GM20431 (cell line): ENCODE measurements around the gene SENP3.

Experiments
- in situ Hi-C: fragments of 300-500 bp; cut with MseI, MboI; formaldehyde crosslinking; loops from one replicate; pipeline ENCODE4 v1.15.0; 2020; ENCODE audit warnings: low sequenced_read_pairs; ENCODE audit not compliant: unreplicated experiment

SENP3 gene

DNA sequence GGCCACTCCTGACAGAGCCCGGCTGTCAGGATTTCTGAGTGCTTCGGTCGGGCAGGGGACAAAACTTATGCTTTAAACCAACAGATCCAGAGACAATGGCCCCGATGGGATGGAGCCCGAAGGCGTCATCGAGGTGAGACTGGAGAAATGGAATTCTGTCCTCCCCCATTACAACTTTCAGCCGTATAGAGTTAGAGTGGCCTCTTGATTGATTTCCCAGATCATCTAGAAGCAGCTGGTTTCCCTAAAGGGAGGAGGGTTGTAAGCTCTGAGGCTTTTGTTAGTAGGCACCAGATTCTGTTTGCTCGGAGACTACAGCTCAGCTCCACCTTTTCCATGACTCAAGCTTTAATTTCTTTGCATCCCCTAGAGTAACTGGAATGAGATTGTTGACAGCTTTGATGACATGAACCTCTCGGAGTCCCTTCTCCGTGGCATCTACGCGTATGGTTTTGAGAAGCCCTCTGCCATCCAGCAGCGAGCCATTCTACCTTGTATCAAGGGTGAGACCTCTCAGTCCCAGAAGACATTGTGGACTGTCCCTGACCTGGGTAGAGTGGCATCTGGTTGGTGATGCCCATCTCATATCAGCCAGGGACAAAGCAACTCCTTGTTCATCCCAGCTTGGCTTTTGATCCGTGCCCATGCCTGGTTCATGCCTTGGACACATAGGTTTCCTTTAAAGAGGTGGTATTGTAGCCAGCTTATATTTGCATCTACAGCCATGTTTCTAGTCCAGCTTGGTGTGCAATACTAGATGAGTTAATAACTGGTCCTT, 12.6 kb downstream of the SENP3 start:
- in situ Hi-C loops, result no loop called here

DNA sequence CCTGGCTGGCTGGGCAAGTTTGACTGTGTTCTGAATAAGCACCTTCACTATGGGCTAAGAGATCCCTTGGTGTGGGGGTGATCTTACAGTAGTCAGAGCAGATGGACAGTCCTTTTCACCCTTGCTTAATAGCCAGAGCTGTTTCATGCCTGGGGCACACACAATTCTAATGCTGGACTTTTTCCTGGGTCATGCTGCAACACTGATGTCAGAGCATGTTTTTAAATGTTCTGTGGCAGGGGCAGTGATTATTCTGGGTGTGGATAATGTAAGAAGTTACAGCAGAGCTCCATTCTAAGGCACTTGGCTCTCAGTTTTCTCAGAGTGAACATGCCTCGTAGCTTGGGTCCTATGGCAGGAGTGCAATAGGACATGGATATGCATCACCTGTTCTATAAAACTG, 13.8 kb downstream of the SENP3 start:
- in situ Hi-C loops, result loop anchor here (25.0 kb wide), 1 partner anchor 538 kb away; the partner anchor contains the start of genes SLC16A11 and SLC16A13

DNA sequence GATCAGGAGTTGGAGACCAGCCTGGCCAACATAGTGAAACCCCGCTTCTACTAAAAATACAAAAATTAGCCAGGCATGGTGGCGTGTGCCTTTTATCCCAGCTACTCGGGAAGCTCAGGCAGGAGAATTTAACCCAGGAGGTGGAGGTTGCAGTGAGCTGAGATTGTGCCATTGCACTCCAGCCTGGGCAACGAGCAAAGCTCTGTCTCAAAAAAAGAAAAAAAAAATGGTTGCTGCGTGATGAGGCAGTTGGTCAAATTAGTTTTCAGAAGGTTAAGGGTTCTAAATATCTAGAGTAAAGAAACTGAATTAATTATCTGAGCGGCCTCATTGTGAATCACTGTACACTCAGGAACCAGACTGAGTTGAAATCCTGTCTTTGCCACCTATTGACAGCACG, 14.2 kb downstream of the SENP3 start:
- in situ Hi-C loops, result loop anchor here (25.0 kb wide), 1 partner anchor 539 kb away; the partner anchor contains the start of genes SLC16A11 and SLC16A13

DNA sequence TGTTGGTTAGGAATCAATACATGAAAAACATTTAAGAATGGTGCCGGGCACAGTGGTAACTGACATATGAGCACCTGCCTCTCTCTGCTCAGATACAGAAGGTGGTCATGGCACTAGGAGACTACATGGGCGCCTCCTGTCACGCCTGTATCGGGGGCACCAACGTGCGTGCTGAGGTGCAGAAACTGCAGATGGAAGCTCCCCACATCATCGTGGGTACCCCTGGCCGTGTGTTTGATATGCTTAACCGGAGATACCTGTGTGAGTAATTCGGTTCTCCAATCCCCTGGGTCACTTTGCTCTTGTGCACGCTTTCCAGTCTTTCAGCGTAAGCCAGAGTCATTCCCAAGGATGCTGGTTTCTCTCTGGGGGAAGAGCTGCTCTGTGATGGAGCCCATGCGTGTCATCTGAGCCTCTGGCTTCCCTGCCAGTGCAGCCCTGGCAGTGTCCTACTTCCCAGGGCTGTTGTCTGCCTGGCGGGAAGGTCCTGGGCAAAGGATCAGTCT, 14.8 kb downstream of the SENP3 start:
- in situ Hi-C loops, result loop anchor here (25.0 kb wide), 1 partner anchor 539 kb away; the partner anchor contains the start of genes SLC16A11 and SLC16A13

DNA sequence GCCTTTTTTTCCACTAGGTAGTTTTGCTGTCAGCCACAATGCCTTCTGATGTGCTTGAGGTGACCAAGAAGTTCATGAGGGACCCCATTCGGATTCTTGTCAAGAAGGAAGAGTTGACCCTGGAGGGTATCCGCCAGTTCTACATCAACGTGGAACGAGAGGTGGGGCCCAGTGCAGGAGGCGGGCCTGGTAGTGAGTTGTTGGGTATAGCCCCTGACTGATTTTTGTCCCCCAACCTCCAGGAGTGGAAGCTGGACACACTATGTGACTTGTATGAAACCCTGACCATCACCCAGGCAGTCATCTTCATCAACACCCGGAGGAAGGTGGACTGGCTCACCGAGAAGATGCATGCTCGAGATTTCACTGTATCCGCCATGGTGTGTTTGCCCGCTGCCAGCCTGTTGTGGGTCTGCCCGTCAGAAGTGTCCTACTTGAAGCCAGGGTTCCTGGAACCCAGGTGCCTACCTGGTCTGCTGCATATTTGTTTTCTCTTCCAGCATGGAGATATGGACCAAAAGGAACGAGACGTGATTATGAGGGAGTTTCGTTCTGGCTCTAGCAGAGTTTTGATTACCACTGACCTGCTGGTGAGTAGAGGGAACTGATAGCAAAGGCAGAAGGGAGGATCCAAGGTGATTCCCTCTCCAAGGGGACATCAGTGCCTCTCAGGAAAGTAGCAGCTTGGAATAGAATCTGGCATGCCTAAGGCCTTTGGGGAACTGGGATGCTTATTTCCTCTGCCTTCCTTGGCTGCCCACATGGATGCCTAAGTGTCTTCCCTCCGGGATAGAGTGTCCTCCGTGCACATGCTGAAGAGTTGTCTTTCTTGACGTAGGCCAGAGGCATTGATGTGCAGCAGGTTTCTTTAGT, 15.8 kb downstream of the SENP3 start:
- in situ Hi-C loops, result loop anchor here (25.0 kb wide), 1 partner anchor 540 kb away; the partner anchor contains the start of genes SLC16A11 and SLC16A13

DNA sequence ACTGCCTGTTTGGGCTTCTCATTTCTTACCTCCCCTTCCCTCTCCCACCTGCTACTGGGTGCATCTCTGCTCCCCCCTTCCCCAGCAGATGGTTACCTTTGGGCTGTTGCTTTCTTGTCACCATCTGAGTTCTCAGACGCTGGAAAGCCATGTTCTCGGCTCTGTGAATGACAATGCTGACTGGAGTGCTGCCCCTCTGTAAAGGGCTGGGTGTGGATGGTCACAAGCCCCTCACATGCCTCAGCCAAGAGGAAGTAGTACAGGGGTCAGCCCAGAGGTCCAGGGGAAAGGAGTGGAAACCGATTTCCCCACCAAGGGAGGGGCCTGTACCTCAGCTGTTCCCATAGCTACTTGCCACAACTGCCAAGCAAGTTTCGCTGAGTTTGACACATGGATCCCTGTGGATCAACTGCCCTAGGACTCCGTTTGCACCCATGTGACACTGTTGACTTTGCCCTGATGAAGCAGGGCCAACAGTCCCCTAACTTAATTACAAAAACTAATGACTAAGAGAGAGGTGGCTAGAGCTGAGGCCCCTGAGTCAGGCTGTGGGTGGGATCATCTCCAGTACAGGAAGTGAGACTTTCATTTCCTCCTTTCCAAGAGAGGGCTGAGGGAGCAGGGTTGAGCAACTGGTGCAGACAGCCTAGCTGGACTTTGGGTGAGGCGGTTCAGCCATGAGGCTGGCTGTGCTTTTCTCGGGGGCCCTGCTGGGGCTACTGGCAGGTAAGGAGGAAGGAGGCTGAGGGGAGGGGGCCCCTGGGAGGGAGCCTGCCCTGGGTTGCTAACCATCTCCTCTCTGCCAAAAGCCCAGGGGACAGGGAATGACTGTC, 17.5 kb downstream of the SENP3 start, which contains the start of gene CD68:
TSS of gene CD68 (plus strand) at position 638 of the 833 bp plus-strand sequence. CDS start at position 678, 40 bp downstream.
- in situ Hi-C loops, result loop anchor here (25.0 kb wide), 1 partner anchor 542 kb away; the partner anchor contains the start of genes SLC16A11 and SLC16A13

DNA sequence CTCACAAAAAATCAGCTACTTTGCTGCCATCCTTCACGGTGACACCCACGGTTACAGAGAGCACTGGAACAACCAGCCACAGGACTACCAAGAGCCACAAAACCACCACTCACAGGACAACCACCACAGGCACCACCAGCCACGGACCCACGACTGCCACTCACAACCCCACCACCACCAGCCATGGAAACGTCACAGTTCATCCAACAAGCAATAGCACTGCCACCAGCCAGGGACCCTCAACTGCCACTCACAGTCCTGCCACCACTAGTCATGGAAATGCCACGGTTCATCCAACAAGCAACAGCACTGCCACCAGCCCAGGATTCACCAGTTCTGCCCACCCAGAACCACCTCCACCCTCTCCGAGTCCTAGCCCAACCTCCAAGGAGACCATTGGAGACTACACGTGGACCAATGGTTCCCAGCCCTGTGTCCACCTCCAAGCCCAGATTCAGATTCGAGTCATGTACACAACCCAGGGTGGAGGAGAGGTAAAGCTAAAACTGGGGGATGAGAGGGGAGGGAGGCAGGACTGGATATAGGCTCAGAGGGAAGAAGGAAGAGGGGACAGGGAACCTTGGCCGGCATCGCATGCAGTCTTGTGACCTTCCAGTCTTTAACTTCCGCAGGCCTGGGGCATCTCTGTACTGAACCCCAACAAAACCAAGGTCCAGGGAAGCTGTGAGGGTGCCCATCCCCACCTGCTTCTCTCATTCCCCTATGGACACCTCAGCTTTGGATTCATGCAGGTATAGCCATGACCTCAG, 18.3 kb downstream of the SENP3 start:
- in situ Hi-C loops, result loop anchor here (25.0 kb wide), 1 partner anchor 543 kb away; the partner anchor contains the start of genes SLC16A11 and SLC16A13

DNA sequence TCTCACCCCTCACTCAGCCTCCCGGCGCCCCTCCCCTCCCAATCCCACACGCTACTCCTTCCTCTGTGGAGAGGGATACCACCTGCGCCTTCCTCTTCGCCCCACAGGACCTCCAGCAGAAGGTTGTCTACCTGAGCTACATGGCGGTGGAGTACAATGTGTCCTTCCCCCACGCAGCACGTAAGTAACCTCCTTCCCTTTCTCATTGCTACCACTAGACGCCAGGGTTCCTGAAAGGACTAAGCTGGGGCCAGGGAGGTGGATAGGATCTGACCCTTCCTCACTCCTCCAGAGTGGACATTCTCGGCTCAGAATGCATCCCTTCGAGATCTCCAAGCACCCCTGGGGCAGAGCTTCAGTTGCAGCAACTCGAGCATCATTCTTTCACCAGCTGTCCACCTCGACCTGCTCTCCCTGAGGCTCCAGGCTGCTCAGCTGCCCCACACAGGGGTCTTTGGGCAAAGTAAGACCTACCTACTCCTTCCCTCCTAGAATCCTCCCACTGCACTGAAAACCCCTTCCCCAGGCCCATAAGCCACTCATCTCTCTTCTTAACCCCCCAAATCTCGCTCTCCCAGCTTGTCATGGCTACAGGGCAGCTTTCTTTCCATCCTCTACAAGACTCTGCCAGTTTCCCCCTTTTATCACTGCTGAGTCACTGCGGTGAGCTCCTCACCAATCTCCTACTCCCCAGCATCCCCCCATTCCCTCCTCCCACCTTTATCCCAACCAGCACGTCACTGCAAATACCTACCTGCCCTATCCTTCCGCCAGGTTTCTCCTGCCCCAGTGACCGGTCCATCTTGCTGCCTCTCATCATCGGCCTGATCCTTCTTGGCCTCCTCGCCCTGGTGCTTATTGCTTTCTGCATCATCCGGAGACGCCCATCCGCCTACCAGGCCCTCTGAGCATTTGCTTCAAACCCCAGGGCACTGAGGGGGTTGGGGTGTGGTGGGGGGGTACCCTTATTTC, 19.2 kb downstream of the SENP3 start:
- in situ Hi-C loops, result loop anchor here (25.0 kb wide), 1 partner anchor 544 kb away; the partner anchor contains the start of genes SLC16A11 and SLC16A13

DNA sequence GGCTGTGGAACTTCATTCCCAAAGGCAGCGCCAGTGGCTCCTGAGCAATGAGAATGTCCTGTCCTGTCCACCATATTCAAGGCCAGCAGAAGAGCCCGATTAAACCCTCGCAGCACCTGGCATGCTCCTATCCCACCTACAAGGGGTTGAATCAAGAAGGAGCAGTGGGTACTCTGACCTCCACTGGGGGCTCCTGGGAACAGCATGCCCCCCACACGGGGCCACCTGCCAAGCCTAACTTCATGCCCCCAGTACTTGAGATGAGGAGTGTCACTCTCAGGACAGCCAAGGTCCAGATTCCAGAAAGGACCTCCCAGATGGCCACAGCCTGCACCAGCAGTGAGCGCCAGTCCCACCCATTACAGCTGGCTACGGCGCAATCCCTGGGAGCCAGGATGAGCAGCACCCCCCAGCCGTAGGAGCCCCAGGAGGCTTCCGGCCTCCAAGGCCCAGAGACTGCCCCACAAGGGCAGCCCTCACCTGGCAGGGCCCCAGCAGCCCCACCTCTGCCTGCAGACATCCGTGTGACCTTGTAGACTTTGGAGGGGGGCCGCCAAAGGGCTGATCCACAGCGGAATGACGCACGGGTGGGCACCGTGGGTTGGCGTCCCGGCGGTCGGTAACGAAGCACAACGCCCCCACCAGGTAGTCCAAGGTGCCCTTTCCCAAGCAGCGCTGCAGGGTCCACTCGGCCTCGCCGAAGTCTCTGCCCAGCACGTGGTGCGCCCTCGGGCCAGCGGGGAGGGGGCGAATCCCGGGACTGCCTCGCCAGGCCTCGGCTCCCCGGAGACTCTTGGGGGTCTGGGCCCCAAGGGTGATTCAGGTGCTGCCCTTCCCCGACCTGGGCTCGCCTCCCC, 20.9 kb downstream of the SENP3 start:
- in situ Hi-C loops, result loop anchor here (25.0 kb wide), 1 partner anchor 545 kb away; the partner anchor contains the start of genes SLC16A11 and SLC16A13

DNA sequence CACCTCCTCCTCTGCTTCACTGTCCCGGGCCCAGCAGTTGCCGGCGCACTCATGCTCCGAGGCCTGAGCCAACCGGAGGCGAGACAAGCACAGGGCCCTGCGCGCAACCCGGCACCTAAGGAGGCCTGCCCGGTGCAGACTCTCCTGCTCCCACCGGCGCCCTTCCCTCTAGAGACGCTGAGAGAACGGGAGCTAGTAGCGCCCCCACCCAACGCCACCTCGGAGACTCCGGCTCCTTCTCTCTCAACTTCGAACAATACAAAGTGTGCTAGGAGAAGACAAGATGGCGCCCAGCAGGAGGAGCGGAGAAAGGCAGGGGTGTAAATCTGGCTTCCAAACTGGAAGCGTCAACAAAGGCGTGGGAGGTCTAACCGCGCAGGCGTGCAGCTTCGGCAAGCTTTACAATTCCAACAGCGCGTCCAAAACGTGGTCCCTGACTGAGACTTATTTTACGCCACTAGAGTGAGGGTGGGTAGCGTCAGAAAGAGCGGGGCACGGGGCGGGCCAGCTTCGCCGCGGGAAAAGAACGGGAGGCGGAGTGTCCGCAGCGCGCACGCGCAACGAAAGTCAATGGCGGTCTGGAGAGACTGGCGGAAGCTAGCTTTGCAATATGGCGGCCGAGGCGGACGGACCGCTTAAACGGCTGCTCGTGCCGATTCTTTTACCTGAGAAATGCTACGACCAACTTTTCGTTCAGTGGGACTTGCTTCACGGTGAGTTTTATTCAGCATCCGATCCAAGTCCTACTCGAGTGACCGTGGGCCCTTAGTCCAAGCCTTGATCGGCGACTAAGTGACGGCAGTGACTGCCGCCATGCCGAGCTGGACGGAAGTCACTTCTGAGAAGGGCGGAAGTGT, 21.8 kb downstream of the SENP3 start, which contains the start of gene MPDU1:
TSS of gene MPDU1 (plus strand) at position 600 of the 857 bp plus-strand sequence. CDS start at position 611, 11 bp downstream.
- in situ Hi-C loops, result loop anchor here (25.0 kb wide), 1 partner anchor 546 kb away; the partner anchor contains the start of genes SLC16A11 and SLC16A13

DNA sequence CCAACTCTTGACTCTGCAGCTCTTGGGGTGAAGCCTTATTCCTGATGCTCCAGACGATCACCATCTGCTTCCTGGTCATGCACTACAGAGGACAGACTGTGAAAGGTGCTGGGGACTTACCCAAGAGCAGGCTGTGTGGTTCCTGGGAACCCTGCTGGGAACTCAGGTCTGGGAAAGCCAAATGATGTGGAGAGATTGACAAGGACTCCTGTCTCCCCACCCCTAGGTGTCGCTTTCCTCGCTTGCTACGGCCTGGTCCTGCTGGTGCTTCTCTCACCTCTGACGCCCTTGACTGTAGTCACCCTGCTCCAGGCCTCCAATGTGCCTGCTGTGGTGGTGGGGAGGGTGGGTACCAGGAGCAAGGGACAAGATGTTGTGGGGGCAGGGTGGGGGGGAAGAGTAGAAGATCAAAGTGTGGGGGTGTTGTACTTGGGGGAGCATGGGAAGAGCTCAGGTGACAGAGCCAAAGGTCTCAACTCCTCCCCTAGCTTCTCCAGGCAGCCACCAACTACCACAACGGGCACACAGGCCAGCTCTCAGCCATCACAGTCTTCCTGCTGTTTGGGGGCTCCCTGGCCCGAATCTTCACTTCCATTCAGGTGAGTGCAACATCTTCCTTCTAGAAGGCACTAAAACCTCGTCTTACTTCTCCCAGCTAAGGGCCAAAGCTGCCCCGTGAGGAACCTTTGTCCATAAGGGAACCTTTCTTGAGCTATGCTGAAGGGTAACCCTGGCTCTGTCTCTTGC, 25.1 kb downstream of the SENP3 start:
- in situ Hi-C loops, result loop anchor here (25.0 kb wide), 1 partner anchor 550 kb away; the partner anchor contains the start of genes SLC16A11 and SLC16A13

DNA sequence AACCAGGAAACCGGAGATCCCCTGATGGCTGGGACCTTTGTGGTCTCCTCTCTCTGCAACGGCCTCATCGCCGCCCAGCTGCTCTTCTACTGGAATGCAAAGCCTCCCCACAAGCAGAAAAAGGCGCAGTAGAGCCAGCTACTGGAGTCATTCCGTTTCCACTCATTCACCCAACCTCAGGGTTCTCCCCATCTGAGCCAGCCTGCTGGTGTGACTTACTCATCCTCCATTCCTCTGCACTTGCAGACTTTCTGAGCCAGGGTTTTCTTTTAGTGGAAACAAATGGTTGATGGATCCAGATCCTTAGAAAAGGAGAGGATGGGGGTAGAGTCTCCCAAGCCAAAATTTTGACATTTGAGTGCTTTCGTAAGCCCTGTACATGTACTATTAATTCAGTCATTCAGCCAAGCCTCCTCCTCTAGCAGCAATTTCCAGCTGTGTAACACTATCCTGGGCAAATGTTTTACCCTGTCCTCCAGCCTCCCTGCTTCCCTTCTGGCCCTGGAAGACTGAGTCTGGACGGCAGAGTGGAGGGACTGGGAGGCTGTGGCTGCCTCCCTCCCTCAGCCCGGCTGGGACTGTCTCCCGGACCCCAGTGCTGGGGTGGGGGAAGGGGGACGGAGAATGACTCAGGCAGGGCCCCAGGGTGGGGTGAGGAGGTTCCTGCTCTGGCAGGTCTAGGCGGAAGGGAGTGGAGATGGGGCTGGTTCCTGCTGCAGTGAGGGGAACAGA, 25.9 kb downstream of the SENP3 start:
- in situ Hi-C loops, result loop anchor here (25.0 kb wide), 1 partner anchor 550 kb away; the partner anchor contains the start of genes SLC16A11 and SLC16A13

DNA sequence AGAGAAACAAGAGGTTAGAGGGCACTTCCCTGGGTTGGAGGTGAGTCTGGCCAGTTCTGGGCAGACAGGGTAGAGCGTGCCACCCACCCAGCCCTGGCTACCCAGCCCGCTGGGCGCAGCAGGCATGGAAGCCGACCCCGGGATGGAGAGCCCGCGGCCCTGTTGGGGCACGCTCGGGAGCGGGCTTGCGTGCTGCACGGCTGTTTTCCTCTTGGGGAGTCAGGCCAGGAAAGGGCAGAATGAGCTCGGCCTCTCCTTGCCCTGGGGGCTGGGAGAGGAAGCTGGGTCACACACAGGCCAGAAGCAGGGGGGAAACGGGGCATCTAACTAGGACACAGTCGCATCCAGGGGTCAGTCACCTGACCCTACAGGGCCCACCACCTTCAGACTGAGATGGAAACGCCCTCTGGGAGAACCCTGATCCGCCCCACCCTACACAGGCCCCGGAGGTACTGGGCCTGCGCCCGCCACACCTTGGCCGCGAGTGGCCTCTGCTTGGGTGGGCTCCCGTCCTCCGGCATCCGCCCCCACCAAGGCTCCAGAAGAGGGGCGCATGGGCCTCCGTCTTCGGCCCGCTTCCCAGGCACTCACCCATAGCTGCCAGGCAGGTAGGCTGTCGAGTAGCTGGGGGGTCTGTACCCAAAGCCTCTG, 27.0 kb downstream of the SENP3 start:
- in situ Hi-C loops, result loop anchor here (25.0 kb wide), 1 partner anchor 551 kb away; the partner anchor contains the start of genes SLC16A11 and SLC16A13
